GM23338 (cell line): ENCODE results near the gene TMIGD2. TPM values are rescaled to one million over a fixed set of nuclear protein-coding genes. Genes with fewer than 3 reads are reported as not detected.

ENCODE experiments used
- ATAC-seq: fragments of 200-7000 bp; cut with Tn5 transposase; 3 replicates; pipeline ENCODE4 v1.9.1; 2020
- DNase-seq: peaks from one replicate; pipeline ENCODE4 v3.0.0-alpha.2; 2015; ENCODE audit warnings: low spot score
- H2AFZ ChIP-seq: fragments of 200-600 bp; sonication (generic); 2 replicates; pipeline ENCODE4 v1.8.0; 2016; ENCODE audit warnings: antibody characterized with exemption, mild to moderate bottlenecking, moderate library complexity
- H3F3A ChIP-seq: fragments of 200-600 bp; sonication (generic); replicated peaks from 2 replicates; pipeline ENCODE4 v1.8.0; 2017; ENCODE audit warnings: antibody characterized with exemption, mixed run types, low read depth
- H3K27ac ChIP-seq: fragments of 200-600 bp; sonication (generic); 2 replicates; pipeline ENCODE4 v1.6.1; 2016; ENCODE audit warnings: low read depth
- H3K27me3 ChIP-seq: fragments of 200-600 bp; sonication (generic); 2 replicates; pipeline ENCODE4 v1.8.0; 2016; ENCODE audit warnings: mild to moderate bottlenecking, mixed run types, moderate library complexity; ENCODE audit not compliant: insufficient read depth
- H3K36me3 ChIP-seq: fragments of 200-600 bp; sonication (generic); 2 replicates; pipeline ENCODE4 v1.8.0; 2016; ENCODE audit warnings: mild to moderate bottlenecking; ENCODE audit not compliant: insufficient read depth
- H3K4me1 ChIP-seq: fragments of 200-600 bp; sonication (generic); 2 replicates; pipeline ENCODE4 v1.8.0; 2016; ENCODE audit warnings: mild to moderate bottlenecking, moderate library complexity; ENCODE audit not compliant: insufficient read depth
- H3K4me2 ChIP-seq: fragments of 200-600 bp; sonication (generic); 2 replicates; pipeline ENCODE4 v1.7.1; 2017; ENCODE audit warnings: mixed run types
- H3K4me3 ChIP-seq: fragments of 200-600 bp; sonication (generic); 2 replicates; pipeline ENCODE4 v1.6.1; 2016; ENCODE audit warnings: mixed run types
- H3K79me2 ChIP-seq: fragments of 200-600 bp; sonication (generic); replicated peaks from 2 replicates; pipeline ENCODE4 v1.8.0; 2017; ENCODE audit warnings: mild to moderate bottlenecking; ENCODE audit not compliant: insufficient read depth
- H3K9me2 ChIP-seq: fragments of 200-600 bp; sonication (generic); 2 replicates; pipeline ENCODE4 v1.8.0; 2017; ENCODE audit not compliant: insufficient read depth
- H4K20me1 ChIP-seq: fragments of 200-600 bp; sonication (generic); replicated peaks from 2 replicates; pipeline ENCODE4 v1.8.0; 2017; ENCODE audit warnings: mild to moderate bottlenecking; ENCODE audit not compliant: insufficient read depth
- H3K27ac Mint-ChIP-seq: 2 replicates; pipeline ENCODE4 v1.8.0; 2020; ENCODE audit warnings: inconsistent platforms, mild to moderate bottlenecking, moderate library complexity, mixed read lengths
- H3K27me3 Mint-ChIP-seq: 3 replicates; pipeline ENCODE4 v1.8.0; 2022; ENCODE audit warnings: low read depth, mild to moderate bottlenecking, moderate library complexity, mixed read lengths, inconsistent platforms; ENCODE audit not compliant: insufficient read depth, poor library complexity
- H3K36me3 Mint-ChIP-seq: 3 replicates; pipeline ENCODE4 v1.8.0; 2021; ENCODE audit warnings: low read depth, mild to moderate bottlenecking, inconsistent platforms, moderate library complexity, mixed read lengths
- H3K4me1 Mint-ChIP-seq: 3 replicates; pipeline ENCODE4 v1.8.0; 2020; ENCODE audit warnings: mild to moderate bottlenecking, inconsistent platforms, mixed read lengths
- H3K4me3 Mint-ChIP-seq: 3 replicates; pipeline ENCODE4 v1.8.0; 2021; ENCODE audit warnings: moderate library complexity, mild to moderate bottlenecking, inconsistent platforms, mixed read lengths
- H3K9me3 Mint-ChIP-seq: 3 replicates; pipeline ENCODE4 v1.8.0; 2020; ENCODE audit warnings: moderate library complexity, mild to moderate bottlenecking, inconsistent platforms, mixed read lengths
- CREB1 ChIP-seq: fragments of 250-450 bp; sonication (Bioruptor Pico); IDR thresholded peaks from 2 replicates; pipeline ENCODE4 v1.5.0; 2020; ENCODE audit warnings: low read depth, mild to moderate bottlenecking, moderate library complexity
- CTCF ChIP-seq, 2 experiments: fragments of 200-600 bp in 1 of 2; sonication (generic) in 1 of 2; conservative IDR thresholded peaks; 2 replicates each; pipeline versions ENCODE4 v1.5.1 to v1.6.1; 2016 to 2017; ENCODE audit warnings: antibody characterized with exemption in 2 of 2, low read depth in 2 of 2, mild to moderate bottlenecking in 2 of 2, moderate library complexity in 1 of 2
- EZH2 ChIP-seq: fragments of 200-600 bp; sonication (generic); IDR thresholded peaks from one replicate; pipeline ENCODE4 v1.8.0; 2017; ENCODE audit warnings: antibody characterized with exemption, mild to moderate bottlenecking, low read depth; ENCODE audit not compliant: unreplicated experiment
- JUNB ChIP-seq: IDR thresholded peaks from one replicate; pipeline ENCODE4 v1.6.1; 2016; ENCODE audit warnings: antibody characterized with exemption; ENCODE audit not compliant: unreplicated experiment
- POLR2AphosphoS5 ChIP-seq: IDR thresholded peaks from 2 replicates; pipeline ENCODE4 v1.6.1; 2016; ENCODE audit warnings: antibody characterized with exemption, low read depth
- ZNF114 ChIP-seq: fragments of 250-450 bp; sonication (Bioruptor Pico); IDR thresholded peaks from 2 replicates; pipeline ENCODE4 v1.5.0; 2020; ENCODE audit warnings: mild to moderate bottlenecking, moderate library complexity
- polyA plus RNA-seq: library from polyadenylated mRNA; unstranded; fragments of >200 nt; fragmentation: Nextera tagmentation; extraction: Ambion mirVana; gene quantifications from 2 replicates; pipeline ENCODE4 v1.2.1, GENCODE V29; 2016
- total RNA-seq: library from RNA; depleted of rRNA; stranded (reverse); fragments of >200 nt; shearing (Covaris generic); gene quantifications from 2 replicates; pipeline ENCODE4 v1.2.3, GENCODE V29; 2014

TMIGD2 gene
- total and polyA plus RNA-seq, 2 experiments from 2014 or later = 0.76 to 0.79 TPM

GRCh38 chr19:4346020-4346383 lies 43.8 kb upstream of the TMIGD2 start (continued):
- TF ChIP-seq CTCF (conservative IDR thresholded peaks at IDR 0.05; ENCODE audit: low read depth in 2 of 2) (no peak), EZH2 (no peak), ZNF114 (no peak), POLR2AphosphoS5 (no peak), JUNB (no peak)

GRCh38 chr19:4345342-4346019 lies 43.3 kb upstream of the TMIGD2 start:
- Histone ChIP-seq H3K9me2 (no peaks in the 10 kb centered on the region), H3K36me3 (no peaks in the 10 kb centered on the region; the same call in 1 of the 2 replicates), H4K20me1 (no peaks in the 10 kb centered on the region; the same call in none of the 2 replicates), H3K4me3 (no peak overlapping the region), H3K27me3 (peaks cover 3% of the 10 kb centered on the region; the same call in 1 of the 2 replicates), H2AFZ (no peak overlapping the region), H3K4me2 (no peak overlapping the region), H3K27ac (no peak overlapping the region), H3K79me2 (0 out of 2 replicates have a peak, but pooled peaks cover 5% of the 10 kb centered on the region), H3K4me1 (no peaks in the 10 kb centered on the region), H3F3A (peaks cover 9% of the 10 kb centered on the region; the same call in 1 of the 2 replicates)
- TF ChIP-seq CTCF (conservative IDR thresholded peaks at IDR 0.05; ENCODE audit: low read depth in 2 of 2) (no peak), CREB1 (CRISPR knock-in tag) (no peak)
- H3K27ac Mint-ChIP-seq = no peak overlapping the region
- H3K36me3 Mint-ChIP-seq = peaks cover 33% of the 10 kb centered on the region
- peak overlapping the region; percentile 43; the same call in 1 of the 3 replicates for H3K4me3 Mint-ChIP-seq
- no peak for ATAC-seq
- peaks cover 19% of the 10 kb centered on the region for H3K27me3 Mint-ChIP-seq
- no peak for DNase-seq
- peaks cover 3% of the 10 kb centered on the region for H3K4me1 Mint-ChIP-seq
- H3K9me3 Mint-ChIP-seq = no peaks in the 10 kb centered on the region; the same call in 2 of the 3 replicates
